ENCODE data around the gene AMIGO2.

The AMIGO2 gene

DNA sequence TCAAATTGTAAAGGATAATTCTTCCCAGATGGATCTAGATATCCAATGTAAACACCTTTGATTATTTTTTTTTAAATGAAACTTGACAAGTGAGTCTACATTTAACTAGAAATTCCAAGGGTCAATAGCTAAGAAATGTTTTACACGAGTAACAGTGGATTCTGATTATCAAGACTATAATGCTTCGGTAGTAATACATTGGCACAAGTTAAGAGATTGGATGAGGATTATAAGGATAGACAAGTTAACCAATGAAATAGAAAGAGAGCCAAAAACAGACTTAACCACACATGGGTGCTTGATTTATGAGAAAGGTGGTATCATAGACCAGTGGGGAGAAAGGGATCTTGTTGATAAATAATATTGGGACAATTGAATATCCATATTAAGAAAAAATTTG, 40.7 kb downstream of the AMIGO2 start:
- ChIA-PET CTCF (interaction anchor here (0.6 kb wide), 1 partner anchor 14 kb away, joined by 4 read pairs; no protein-coding TSS in a partner anchor), POLR2A (ENCODE audit: low non-redundant PET) (no interaction called here)
- H3K27ac ChIP-seq, result no peak overlapping the region
- DNase-seq (ENCODE audit: low spot score), result no peak
- TF ChIP-seq, protein P1, sequence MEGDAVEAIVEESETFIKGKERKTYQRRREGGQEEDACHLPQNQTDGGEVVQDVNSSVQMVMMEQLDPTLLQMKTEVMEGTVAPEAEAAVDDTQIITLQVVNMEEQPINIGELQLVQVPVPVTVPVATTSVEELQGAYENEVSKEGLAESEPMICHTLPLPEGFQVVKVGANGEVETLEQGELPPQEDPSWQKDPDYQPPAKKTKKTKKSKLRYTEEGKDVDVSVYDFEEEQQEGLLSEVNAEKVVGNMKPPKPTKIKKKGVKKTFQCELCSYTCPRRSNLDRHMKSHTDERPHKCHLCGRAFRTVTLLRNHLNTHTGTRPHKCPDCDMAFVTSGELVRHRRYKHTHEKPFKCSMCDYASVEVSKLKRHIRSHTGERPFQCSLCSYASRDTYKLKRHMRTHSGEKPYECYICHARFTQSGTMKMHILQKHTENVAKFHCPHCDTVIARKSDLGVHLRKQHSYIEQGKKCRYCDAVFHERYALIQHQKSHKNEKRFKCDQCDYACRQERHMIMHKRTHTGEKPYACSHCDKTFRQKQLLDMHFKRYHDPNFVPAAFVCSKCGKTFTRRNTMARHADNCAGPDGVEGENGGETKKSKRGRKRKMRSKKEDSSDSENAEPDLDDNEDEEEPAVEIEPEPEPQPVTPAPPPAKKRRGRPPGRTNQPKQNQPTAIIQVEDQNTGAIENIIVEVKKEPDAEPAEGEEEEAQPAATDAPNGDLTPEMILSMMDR (conservative IDR thresholded peaks at IDR 0.05; ENCODE audit: low read depth), result no peak

DNA sequence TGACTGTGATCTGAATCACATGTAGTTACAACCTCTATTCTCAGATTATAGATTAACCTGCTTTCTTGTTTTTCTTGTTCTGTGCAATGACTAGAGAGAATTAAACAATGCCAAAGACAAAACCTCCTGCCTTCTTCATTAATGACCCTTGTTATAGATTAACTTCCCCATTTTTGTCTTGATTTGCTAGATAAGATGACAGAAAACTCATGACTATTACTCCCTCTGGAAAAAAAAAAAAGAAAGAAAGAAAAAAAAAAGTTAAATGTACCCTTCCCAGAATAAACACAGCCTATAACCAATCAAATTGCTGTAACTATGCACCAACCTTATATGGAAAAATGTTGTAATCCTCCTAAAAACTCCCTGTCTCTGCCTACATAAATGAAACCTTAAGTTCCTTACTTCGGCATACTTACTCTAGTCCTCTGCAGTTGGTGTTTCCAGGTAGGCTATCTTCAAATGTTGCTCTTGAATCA, 41.5 kb downstream of the AMIGO2 start:
- ChIA-PET POLR2A (ENCODE audit: low non-redundant PET) (no interaction called here), CTCF (interaction anchor here (0.6 kb wide), 1 partner anchor 15 kb away, joined by 4 read pairs; no protein-coding TSS in a partner anchor)
- TF ChIP-seq, protein P1 (conservative IDR thresholded peaks at IDR 0.05; ENCODE audit: low read depth), result no peak
- DNase-seq (ENCODE audit: low spot score), result no peak
- H3K27ac ChIP-seq, result no peak overlapping the region

DNA sequence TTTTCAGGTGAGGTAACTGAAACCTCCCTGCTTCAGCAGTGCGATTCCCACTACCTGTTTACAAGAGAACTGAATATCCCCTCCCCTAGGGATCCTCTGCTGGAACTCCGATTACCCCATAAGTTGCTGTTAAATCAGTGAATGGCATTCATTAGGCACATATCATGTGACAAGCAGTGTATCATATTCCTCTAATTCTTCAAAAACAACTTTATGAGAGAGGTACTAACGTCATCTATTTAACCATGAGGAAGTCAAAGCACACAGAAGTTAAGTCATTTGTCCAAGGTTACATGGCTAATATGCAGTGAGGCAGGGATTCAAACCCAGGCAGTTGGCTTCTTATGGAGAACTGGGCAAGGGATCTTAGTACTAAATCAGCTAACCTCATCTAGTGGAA, 44.3 kb downstream of the AMIGO2 start:
- ChIA-PET POLR2A (ENCODE audit: low non-redundant PET) (no interaction called here), CTCF (no interaction called here)
- DNase-seq (ENCODE audit: low spot score), result no peak
- TF ChIP-seq, protein P1 (conservative IDR thresholded peaks at IDR 0.05; ENCODE audit: low read depth), result no peak
- H3K27ac ChIP-seq, result no peak overlapping the region

DNA sequence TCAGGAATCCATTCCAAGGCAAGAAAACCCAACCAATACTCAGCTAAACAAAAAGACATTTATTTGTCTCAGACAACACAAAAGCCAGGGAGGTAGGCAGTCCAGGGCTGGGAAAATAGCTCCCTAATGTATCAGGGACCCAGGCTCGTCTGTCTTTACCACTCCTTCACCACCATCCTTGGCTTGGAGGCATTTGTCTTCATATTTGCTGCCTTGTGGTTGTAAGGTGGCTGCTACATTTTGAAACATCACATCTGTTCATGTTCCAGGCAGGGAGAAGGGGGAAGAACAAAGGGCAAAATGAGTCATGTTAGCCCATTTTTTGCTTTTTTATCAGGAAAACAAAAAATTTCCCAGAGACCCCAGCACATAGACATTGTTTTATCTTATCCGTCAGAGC, 45.1 kb downstream of the AMIGO2 start:
- ChIA-PET CTCF (interaction anchor here (1.2 kb wide), 2 partner anchors 10 to 36 kb away, joined by 4 read pairs; no protein-coding TSS in a partner anchor), POLR2A (ENCODE audit: low non-redundant PET) (no interaction called here)
- H3K27ac ChIP-seq, result no peak overlapping the region
- TF ChIP-seq, protein P1 (conservative IDR thresholded peaks at IDR 0.05; ENCODE audit: low read depth), result no peak
- no peak for DNase-seq (ENCODE audit: low spot score)

DNA sequence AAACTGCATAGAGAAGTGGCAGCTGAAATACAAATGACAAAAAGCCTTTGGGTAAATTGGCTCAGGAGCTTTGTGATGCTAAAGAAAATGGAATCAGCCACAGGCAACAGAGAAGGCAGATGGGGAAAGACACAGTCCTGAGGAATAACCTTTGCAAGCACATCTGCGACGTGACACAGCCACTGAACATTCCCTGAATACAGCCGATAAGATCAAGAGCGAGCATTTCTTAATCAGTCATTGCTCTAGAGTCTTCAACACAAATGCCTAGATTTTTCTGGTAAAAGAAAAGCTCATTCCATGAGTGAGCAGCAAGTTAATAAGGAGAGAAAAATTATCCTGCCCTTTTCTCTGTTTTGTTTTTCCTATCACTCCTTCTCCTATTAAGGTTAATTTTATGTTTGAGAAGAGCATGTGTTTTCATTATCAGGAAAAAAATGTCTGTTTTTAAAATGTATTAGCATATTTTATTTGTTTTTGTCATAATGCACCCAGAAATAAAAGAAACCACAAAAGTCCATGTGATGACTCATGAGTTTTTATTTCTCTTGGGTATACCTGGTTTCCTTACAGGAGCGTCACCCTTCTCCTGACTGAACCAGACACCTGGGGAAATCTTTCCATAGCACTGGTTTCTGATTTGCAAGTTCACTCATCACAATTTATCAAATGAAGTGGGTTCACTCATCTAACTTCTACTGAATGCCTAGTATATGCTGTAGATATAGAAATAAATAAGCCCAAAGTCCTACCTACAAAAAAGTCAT, 45.8 kb downstream of the AMIGO2 start:
- H3K27ac ChIP-seq, result no peak overlapping the region
- POLR2A ChIA-PET (ENCODE audit: low non-redundant PET), result no interaction called here
- DNase-seq (ENCODE audit: low spot score), result no peak

DNA sequence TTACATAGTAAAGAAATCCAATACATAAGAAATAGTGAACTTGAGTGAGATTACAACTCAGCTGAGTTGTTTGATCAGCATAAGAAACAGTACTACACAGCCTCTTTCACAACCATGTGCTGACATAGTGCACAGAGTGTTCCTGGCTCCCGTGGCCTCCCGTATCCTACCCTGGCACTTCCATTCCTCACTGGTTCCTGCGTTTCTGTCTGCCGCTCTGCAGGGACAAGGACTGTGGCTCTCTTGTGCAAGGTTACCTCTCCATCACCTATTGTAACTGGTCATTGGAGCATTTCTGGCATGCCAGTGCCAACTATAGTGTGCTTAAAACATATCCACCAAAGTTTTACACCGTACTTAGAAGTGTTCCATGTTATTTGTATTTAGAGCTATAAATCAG, 46.7 kb downstream of the AMIGO2 start:
- CTCF ChIA-PET, result interaction anchor here (0.5 to 1.5 kb wide), 11 partner anchors 9 to 653 kb away, joined by 3 to 9 read pairs (median 3); no protein-coding TSS in a partner anchor
- TF ChIP-seq, protein P1 (conservative IDR thresholded peaks at IDR 0.05; ENCODE audit: low read depth), result no peak

More for the DNA sequence above, 45.8 kb downstream of the AMIGO2 start:
- CTCF ChIA-PET, result interaction anchor here (0.6 to 1.2 kb wide), 4 partner anchors 9 to 652 kb away, joined by 3 to 5 read pairs (median 4); no protein-coding TSS in a partner anchor
- TF ChIP-seq, protein P1 (conservative IDR thresholded peaks at IDR 0.05; ENCODE audit: low read depth), result no peak

More for the DNA sequence above, 46.7 kb downstream of the AMIGO2 start:
- no peak overlapping the region for H3K27ac ChIP-seq
- POLR2A ChIA-PET (ENCODE audit: low non-redundant PET), result no interaction called here
- no peak for DNase-seq (ENCODE audit: low spot score)

Data from RWPE1 (cell line).